ENCODE data around the gene ROR1. TPM values are rescaled to one million over a fixed set of nuclear protein-coding genes. Genes with fewer than 3 reads are reported as not detected.

ROR1 gene
- total RNA-seq, 4 donors from 2014 or later: 0.73 to 2.6 (median 1.4) TPM

DNA sequence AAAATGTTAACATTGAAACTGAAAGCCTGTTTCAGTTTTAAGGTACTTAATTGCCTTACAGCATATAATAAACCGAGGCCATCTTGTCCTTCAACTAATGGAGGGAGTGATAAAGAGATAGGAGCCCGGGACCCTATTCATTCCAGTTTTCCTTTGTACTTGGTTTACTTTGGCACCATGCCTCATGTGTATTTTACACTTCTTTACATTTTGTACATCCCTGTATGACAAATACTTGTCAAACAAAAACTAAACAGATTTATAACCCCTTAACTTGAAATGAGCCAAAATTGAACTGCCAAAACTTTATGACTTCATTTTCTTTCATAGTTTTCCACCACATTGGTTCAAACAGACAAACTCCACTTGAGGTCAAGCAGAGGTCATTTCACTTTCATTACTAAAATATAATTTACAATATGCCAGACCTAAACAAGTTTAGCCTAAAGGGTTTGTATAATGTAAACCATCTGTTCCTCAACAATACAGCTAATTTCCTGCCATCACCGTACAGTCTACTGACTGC is 398.7 kb downstream of the ROR1 start:
- no peaks in the 10 kb centered on the region for H3K27me3 ChIP-seq
- no peaks in the 10 kb centered on the region for H3K36me3 ChIP-seq
- 47 to 54% methylated on average over 3 of the region's 3 CpGs for WGBS, 2 donors
- no peak overlapping the region for H3K27ac ChIP-seq
- TF ChIP-seq POLR2A (IDR thresholded peaks at IDR 0.05) (no peak), CTCF (IDR thresholded peaks at IDR 0.05) (no peak)
- no peak overlapping the region for H3K4me3 ChIP-seq (replicated peaks in 1 of 3)
- H3K9me3 ChIP-seq: no peaks in the 10 kb centered on the region
- intact Hi-C loops (cut with DNase I): no loop called here
- DNase-seq: no peak
- no peaks in the 10 kb centered on the region for H3K4me1 ChIP-seq

- H3K9me3 ChIP-seq: no peaks in the 10 kb centered on the region
- DNase-seq: no peak
- no peaks in the 10 kb centered on the region for H3K4me1 ChIP-seq
- no peak overlapping the region for H3K4me3 ChIP-seq (replicated peaks in 1 of 3)
- 78 to 85% methylated on average over 6 of the region's 6 CpGs for WGBS, 2 donors
- H3K36me3 ChIP-seq: no peaks in the 10 kb centered on the region
- TF ChIP-seq CTCF (IDR thresholded peaks at IDR 0.05) (no peak), POLR2A (IDR thresholded peaks at IDR 0.05) (no peak)
- intact Hi-C loops (cut with DNase I): no loop called here
- H3K27ac ChIP-seq: no peak overlapping the region
- no peaks in the 10 kb centered on the region for H3K27me3 ChIP-seq
Measured at GRCh38 chr1:64173336-64173940, 399.6 kb downstream of the ROR1 start.

DNA sequence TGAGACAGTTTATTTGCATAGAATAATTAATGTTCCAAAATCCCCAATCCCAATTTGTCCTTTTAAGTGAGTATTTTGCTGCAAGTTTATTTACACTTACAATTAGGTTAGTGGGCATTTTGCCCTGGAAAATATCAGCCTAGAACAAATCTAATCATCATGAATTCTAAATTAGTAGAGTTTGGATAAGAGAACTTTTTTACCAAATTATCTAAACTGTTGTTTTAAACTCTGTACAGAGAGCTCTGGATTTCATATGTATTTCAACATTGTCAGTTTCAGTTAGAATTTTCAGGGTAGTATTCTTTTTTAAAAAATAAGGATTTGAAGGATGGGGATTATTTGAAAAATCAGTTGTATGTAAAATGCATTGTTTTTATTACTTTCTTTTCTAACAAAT is 401.8 kb downstream of the ROR1 start:
- Histone ChIP-seq H3K36me3 (no peaks in the 10 kb centered on the region), H3K4me1 (no peaks in the 10 kb centered on the region), H3K27me3 (no peaks in the 10 kb centered on the region), H3K27ac (no peak overlapping the region), H3K4me3 (replicated peaks in 1 of 3) (no peak overlapping the region), H3K9me3 (no peaks in the 10 kb centered on the region)
- TF ChIP-seq CTCF (IDR thresholded peaks at IDR 0.05): no peak
- TF ChIP-seq POLR2A (IDR thresholded peaks at IDR 0.05): no peak
- intact Hi-C loops (cut with DNase I): no loop called here
- DNase-seq: no peak

GRCh38 chr1:64176659-64177058 is 402.8 kb downstream of the ROR1 start:
- 86 to 90% methylated on average over 3 of the region's 3 CpGs for WGBS, 2 donors
- Histone ChIP-seq H3K27me3 (no peaks in the 10 kb centered on the region), H3K4me3 (replicated peaks in 1 of 3) (no peak overlapping the region), H3K4me1 (no peaks in the 10 kb centered on the region), H3K36me3 (no peaks in the 10 kb centered on the region), H3K27ac (no peak overlapping the region), H3K9me3 (no peaks in the 10 kb centered on the region)
- intact Hi-C loops (cut with DNase I): no loop called here
- no peak for DNase-seq
- TF ChIP-seq CTCF (IDR thresholded peaks at IDR 0.05) (no peak), POLR2A (IDR thresholded peaks at IDR 0.05) (no peak)

- WGBS, 2 donors: 73 to 78% methylated on average over 4 of the region's 4 CpGs
- Histone ChIP-seq H3K4me1 (no peaks in the 10 kb centered on the region), H3K27me3 (no peaks in the 10 kb centered on the region)
Measured at GRCh38 chr1:64179588-64179987, 405.8 kb downstream of the ROR1 start.

More at GRCh38 chr1:64179588-64179987, 405.8 kb downstream of the ROR1 start:
- Histone ChIP-seq H3K4me3 (replicated peaks in 1 of 3) (no peak overlapping the region), H3K36me3 (no peaks in the 10 kb centered on the region), H3K27ac (no peak overlapping the region), H3K9me3 (no peaks in the 10 kb centered on the region)
- intact Hi-C loops (cut with DNase I): no loop called here
- DNase-seq: no peak
- no peak for TF ChIP-seq CTCF (IDR thresholded peaks at IDR 0.05)
- TF ChIP-seq POLR2A (IDR thresholded peaks at IDR 0.05): no peak

Measured in thyroid gland (tissue), 4 donors.